NK-92 (cell line): Measurements from ENCODE around the gene ITGA4.
A peak's percentile ranks its signal among the peaks of the same experiment; 100 is the strongest.
"Not testable (repeated sequence)": the region's sequence is repeated elsewhere in the genome, so short reads cannot be mapped to it uniquely, and the experiment has no call there.

Experiments
- DNase-seq: peaks from one replicate; lab custom pipeline; 2025; ENCODE audit not compliant: unreplicated experiment; lab: John Stamatoyannopoulos, UW

The ITGA4 gene

GRCh38 chr2:181457121-181457740 is at the start of gene ITGA4:
Gene ITGA4 (plus strand): TSS chr2:181457386. CDS start chr2:181457655, 269 bp downstream.
- DNase-seq, result peak; percentile 27

DNA sequence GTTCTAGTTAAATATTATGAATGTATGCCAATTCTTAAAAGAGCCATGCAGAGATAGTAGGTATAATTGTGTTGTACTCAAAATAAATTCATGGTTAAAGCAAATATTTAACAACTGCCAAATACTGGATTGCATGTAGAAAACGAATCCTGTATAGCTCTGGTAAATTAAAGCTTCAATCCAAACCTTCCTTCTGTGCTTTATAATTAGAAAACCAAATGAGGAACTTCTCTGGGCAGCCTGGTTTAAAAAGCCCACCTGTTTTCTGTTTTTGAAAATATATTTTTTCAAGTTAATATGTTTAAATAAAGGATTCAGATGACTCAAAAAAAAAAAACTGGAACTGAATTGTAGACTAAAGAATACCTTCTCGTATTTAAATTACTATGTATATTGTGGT is 48.3 kb upstream of the ITGA4 start:
- DNase-seq, result no peak

DNA sequence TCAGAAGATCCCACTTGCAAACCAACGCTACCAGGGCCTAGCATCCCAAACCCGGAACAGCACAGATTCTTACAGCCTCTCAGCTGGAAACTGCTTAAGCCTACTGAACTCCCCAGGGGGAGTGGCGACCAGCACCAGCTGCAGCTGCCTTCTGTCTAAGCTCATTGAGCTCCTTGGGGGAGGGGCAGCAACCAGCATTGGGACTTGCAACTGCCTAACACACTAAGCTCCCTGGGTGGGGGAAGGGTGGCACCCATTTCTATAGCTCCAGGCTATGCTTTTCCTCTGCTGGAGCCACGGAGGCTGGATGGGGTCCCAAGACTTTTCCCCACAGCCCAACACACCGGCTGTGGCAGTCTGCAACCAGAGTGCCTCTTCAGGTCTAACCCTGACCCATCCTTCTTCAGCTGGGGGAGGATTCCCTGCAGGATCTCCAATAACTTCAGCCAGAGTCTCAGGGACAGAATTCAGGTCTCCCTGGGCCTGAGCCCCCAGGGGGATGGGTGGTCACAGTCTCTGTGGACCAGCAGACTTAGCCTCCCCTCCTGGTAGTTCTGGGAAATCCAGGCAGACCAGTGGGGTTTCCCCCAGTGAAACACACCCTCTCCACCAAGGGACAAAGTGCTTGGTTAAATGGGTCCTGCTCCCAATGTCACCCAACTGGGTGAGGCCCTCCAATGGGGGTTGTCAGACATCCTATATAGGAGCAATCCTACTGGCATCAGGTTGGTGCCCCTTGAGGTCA is 45.9 kb upstream of the ITGA4 start:
- no peak for DNase-seq

DNA sequence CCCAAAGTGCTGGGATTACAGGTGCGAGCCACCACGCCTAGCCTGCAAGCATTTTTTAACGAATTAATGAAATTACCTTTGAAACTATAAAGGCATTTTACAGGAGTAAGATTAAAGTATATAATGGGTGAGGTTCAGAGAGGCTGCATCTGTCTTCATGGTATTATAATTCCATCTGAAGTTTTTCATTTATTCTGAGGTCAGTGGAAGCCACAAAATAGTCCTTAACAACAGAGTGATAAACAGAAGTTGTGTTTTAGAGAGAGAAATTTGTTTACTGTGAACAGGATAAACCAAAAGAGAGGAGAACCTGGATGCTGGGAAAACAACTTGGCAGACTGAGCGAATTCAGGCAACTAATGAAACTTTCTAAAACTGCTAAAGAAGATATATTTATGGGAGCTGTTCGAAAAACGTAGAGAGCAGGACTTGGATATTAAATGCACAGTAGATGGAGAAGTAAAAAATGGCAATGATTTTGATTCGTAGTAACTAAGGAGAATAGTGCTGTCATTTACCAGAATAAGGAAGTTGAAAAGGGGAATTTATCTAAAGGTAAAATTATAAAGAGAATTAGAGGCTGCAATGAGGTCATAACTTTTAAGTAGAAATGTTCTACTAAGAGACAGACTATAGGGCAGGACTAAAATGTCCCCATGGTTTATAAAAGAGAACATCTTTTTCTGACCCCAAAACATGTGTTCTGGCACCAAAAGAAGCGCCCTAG is 37.9 kb upstream of the ITGA4 start:
- DNase-seq, result no peak

DNA sequence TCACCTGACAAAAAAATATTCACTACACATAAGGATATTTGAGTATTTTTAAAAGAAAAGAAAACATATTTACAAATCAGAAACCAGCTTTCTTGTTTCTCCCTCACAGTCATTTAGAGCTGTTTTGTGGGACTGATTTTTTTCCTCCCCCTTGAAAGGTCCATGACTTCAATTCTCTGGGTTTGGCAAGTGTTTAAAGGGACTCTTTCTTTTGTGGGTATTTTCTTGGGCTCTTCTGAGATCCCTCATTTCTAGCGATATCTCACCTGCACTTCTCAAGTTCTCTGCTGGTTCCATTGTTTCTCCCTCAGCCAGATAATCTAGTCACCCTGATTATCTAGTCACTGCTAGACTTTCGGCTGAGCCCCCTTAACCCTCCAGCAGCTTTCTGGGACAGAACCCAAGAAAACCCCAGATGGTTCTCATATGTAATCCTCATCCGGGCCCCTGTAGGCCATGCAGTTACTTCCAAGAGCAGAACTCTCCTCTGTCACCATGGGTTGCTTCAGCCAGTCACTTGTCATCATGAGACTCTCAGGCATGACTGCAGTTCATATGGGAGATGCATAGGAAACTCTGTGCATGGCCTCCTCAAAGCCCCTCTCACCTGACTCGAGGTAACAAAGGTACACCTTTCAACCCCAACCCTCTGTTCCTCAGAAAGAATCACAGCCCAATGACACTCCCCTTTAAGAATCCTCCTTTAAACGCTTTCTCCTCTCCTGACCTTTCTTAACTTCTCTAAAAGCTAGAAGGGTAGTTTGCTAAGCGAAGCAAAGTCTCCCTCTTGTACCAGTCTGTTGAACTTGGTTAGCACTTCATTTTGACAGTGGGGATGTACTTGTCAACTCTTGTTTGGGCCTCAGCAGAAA is 36.7 kb upstream of the ITGA4 start:
- no peak for DNase-seq

DNA sequence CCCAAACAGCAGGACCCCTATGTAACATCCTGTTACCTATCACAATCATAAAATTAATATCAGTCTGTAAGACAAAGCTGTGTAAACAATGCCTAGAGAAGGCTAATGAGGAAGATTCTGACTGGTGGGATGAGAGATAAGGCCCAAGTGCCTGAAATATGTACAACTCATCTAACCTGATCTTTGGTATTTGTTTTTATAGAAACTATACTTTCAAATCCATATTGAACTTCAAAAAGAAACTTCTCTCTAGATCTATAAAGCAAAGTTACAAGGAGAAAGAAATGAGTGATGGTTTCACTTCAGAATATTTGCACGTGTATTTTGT is 36.1 kb upstream of the ITGA4 start:
- no peak for DNase-seq

DNA sequence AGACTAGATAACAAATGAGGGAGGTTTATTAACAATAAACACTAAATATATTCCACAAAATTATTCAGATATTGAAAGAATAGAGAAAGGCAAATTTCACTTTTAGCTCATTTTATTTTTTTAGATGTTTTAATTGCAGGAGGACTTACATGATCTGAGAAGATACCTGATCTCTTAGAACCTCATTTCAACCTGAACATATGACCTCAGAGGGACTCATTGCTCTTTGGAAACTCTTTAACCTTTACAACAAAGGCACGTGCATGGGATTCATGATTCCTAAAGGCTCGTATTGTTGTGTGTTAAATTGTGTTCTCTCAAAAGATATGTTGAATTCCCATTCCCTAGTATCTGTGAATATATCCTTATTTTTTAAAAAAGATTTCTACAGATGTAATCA is 35.7 kb upstream of the ITGA4 start:
- no peak for DNase-seq

- DNase-seq, result no peak
These were observed 30.5 kb upstream of the ITGA4 start for GRCh38 chr2:181426672-181427071.

DNA sequence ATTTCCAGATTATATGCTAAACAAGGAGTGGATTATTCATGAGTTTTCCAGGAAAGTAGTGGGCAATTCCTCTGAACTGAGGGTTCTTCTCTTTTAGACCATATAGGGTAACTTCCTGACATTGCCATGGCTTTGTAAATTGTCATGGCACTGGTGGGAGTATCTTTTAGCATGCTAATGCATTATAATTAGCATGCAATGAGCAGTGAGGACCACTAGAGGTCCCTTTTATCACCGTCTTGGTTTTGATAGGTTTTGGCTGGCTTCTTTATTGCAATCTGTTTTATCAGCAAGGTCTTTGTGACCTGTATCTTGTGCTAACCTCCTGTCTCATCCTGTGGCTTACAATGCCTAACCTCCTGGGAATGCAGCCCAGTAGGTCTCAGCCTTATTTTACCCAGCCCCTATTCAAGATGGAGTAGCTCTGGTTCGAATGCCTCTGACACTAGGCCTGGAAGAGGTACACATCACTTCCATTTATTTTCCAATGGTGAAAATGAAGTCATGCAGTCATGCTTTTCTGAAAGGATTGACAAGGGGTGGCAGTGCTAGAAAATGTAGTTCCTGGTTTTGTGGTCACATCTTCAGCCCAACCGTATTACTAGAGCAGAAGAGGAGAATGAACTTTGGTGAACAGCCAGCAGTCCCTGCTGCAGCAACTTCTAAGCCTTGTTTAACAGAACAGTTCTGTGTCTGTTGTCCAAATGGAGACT is 26.6 kb upstream of the ITGA4 start:
- DNase-seq, result no peak

- DNase-seq, result no peak
These were observed 25.5 kb upstream of the ITGA4 start for GRCh38 chr2:181431674-181432073.

DNA sequence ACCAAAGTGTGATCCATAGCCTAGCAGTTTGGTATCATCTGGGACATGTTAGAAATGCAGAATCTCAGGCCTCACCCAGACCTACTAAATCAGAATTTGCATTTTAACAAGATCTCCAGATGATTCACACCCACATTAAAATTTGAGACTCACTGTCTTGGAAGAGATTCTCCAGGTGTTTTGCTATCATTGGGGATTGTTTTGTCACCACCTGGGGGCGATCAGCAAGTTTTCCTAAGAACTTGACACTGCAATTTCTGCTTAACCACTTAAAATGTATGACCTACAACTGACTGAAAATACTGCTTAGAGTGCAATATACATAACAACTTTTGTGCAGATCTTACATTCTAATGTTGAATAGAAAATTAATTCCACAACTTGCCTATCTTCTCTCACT is 18.9 kb upstream of the ITGA4 start:
- no peak for DNase-seq

DNA sequence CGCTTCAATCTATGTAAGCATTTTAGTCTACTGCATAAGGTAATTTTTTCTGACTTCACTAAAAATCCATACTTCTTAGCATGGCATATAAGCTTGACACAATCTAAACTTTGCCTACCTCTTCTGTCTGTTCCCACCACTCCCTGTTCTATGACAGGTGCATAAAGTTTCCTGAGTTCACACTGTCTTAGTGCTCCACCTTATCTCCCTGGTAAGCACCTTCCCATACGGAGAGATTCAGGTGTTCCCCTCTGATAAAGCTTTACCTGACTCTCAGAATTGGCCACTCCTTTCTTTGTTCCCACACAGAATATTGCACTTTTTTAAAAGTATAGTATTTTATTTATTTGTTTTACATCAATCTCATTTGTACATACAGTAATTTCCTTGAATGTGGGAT is 16.8 kb upstream of the ITGA4 start:
- DNase-seq, result no peak

GRCh38 chr2:181440919-181441318 is 16.3 kb upstream of the ITGA4 start:
- no peak for DNase-seq

DNA sequence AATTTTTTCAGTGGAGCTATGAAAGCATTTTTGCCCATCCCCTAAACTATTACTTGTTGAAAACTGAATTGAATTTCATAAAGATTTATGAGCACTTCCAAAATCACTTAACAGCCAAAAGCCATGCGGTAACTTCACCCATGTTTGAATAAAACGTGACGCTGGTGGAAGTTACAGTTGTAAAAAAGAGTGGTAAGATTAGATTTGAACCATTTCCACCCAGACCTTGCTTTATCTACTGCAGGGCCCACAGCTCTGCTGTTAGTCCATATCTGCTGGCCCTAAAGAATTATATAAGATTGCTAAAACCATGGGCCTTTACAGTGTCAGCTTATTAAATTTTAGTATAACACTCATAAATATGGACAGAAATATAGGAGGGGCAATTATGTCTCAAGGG is 15.5 kb upstream of the ITGA4 start:
- no peak for DNase-seq

DNA sequence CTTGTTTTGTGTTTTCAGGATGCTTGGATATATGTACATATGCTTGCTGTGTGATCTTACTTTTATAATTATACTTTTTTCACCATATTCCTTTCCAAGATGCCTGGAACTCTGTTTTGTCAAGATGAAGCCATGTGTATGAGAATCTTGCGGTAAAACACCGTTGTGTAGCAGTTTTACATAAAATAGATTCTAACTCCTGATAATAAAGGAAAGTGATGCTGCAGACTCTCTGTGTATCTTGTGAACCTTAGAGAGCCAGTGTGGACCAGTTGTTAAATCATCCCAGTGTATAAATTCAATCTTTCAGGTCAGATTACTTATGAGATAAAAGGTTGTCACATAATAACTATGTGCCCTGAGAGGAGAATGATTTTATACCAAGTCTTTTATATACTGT is 12.5 kb upstream of the ITGA4 start:
- no peak for DNase-seq

DNA sequence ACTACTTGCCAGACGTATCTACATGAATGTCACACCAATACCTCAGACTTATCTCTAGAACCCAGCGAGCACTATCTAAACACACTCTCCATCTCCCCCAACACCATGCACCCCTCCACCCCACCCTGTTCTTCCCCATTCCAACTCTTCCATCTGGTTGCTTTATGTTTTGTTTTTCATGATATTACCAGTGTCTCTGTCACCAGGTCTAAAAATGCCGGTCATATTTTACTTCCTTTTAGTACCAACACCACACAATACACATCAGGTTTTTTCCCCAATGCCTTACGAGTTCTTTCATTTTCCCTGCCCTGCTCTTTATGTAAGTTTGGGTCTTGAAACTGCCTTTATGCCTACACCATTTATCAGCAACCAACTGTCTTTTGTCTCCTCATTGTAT is 10.2 kb upstream of the ITGA4 start:
- no peak for DNase-seq

- DNase-seq, result not testable (repeated sequence)
These were observed 7.9 kb upstream of the ITGA4 start for GRCh38 chr2:181449278-181449677.

GRCh38 chr2:181454686-181455450 is 2.3 kb upstream of the ITGA4 start:
- DNase-seq, result no peak

DNA sequence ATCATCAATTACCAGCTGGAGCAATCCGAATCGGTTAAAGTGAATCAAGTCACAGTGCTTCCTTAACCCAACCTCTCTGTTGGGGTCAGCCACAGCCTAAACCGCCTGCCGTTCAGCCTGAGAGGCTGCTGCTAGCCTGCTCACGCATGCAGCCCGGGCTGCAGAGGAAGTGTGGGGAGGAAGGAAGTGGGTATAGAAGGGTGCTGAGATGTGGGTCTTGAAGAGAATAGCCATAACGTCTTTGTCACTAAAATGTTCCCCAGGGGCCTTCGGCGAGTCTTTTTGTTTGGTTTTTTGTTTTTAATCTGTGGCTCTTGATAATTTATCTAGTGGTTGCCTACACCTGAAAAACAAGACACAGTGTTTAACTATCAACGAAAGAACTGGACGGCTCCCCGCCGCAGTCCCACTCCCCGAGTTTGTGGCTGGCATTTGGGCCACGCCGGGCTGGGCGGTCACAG is 496 bp upstream of the ITGA4 start:
- DNase-seq, result peak; percentile 36
